DLD1 (cell line): Measurements from ENCODE around the gene SCYGR1.
"Not testable (repeated sequence)": the region's sequence is repeated elsewhere in the genome, so short reads cannot be mapped to it uniquely, and the experiment has no call there.

ENCODE experiments used
- in situ Hi-C: cut with HindIII; loops from 2 replicates; pipeline ENCODE4 v1.10.0; 2017; ENCODE audit warnings: low sequenced_read_pairs

The SCYGR1 gene

GRCh38 chr2:227374158-227374557 lies 13.6 kb downstream of the SCYGR1 start:
- in situ Hi-C loops, result no loop called here

DNA sequence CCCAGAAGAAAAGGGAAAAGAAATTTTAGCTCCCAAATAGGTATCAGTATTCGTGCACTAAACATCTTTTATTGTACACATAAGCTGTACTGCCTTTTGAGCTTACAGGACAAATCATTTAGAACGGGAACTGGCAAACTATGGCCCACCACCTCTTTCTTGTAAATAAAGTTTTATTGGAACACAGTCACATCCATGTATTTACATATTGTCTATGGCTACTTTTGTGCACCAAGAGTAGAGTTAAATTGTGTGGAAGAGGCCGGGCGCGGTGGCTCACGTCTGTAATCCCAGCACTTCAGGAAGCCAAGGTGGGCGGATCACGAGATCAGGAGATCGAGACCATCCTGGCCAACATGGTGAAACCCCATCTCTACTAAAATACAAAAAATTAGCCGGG lies 14.4 kb downstream of the SCYGR1 start:
- in situ Hi-C loops, result no loop called here

GRCh38 chr2:227370791-227371312 lies 16.9 kb downstream of the SCYGR1 start:
- in situ Hi-C loops, result no loop called here

- in situ Hi-C loops, result no loop called here
Observed at GRCh38 chr2:227370092-227370491, 17.7 kb downstream of the SCYGR1 start.

DNA sequence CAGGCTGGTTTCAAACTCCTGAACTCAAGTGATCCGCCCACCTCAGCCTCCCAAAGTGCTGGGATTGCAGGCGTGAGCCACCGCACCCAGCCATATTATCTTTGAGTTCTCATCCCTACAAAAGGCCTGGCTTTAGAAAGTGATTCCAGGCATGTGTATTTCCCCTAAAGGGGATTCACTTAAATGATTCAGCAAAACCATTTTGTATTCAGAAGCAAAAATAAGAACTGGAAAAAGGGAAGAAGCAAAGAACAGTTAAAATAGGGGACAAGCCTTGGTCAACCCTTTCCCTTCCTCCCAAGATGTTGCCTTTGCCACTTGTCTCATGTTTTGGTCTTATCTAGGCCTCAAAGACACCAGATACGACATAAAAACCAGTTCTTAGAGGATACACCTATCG lies 19.2 kb downstream of the SCYGR1 start:
- in situ Hi-C loops, result no loop called here

DNA sequence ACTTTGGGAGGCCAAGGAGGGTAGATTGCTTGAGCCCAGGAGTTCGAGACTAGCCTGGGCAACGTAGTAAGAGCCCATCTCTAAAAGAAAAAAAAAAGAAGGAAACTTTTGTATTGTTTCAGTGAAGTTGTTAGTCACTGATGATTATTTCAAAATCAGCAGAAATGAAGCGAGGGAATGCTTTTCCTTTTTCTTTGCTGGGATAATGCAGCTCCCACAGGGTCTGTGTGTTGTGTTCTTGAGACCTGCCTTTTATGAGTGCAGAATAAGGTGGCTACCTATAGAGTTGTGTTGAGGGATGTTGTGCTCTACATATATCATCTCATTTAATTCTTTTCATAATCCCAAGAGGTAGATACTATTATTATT lies 20.3 kb downstream of the SCYGR1 start:
- in situ Hi-C loops, result no loop called here

- in situ Hi-C loops, result no loop called here
Observed at GRCh38 chr2:227366769-227367426, 20.9 kb downstream of the SCYGR1 start.

GRCh38 chr2:227365833-227366232 lies 21.9 kb downstream of the SCYGR1 start:
- in situ Hi-C loops, result no loop called here

- in situ Hi-C loops, result not testable (repeated sequence)
Observed at GRCh38 chr2:227364585-227365263, 23.0 kb downstream of the SCYGR1 start.

- in situ Hi-C loops, result no loop called here
Observed at GRCh38 chr2:227363756-227364155, 24.0 kb downstream of the SCYGR1 start.

- in situ Hi-C loops, result no loop called here
Observed at GRCh38 chr2:227360351-227360750, 27.4 kb downstream of the SCYGR1 start.

GRCh38 chr2:227351639-227352038 lies 36.1 kb downstream of the SCYGR1 start:
- in situ Hi-C loops, result no loop called here

DNA sequence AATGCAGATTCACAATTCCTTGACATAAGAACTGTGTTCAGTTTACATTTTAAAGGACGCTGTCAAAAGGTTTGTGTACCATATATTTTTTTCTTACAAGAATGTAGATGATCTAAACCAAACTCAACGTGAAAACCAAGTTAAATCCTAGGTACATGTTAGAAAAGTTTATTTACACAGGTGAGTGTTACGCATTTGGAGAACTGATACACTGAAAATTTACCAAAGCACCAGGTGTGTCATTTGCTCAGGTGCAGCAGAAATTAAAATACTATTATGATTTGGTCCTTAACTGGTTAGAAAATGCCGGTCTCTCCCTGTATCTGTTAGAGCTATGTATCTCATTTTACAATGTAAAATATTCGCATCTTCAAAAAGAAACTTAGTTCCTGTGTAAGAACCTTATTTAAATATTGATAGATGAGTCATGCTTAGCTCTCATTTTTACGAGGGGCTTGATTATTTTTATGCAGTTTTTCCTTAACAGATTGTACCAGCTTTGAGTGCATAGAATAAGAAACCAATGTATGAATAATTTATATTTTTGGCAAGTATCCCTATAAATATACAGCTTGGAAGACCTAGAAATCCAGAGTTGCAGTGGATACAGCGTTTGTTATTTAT lies 37.6 kb downstream of the SCYGR1 start:
- in situ Hi-C loops, result no loop called here

GRCh38 chr2:227348324-227348723 lies 39.4 kb downstream of the SCYGR1 start:
- in situ Hi-C loops, result no loop called here

DNA sequence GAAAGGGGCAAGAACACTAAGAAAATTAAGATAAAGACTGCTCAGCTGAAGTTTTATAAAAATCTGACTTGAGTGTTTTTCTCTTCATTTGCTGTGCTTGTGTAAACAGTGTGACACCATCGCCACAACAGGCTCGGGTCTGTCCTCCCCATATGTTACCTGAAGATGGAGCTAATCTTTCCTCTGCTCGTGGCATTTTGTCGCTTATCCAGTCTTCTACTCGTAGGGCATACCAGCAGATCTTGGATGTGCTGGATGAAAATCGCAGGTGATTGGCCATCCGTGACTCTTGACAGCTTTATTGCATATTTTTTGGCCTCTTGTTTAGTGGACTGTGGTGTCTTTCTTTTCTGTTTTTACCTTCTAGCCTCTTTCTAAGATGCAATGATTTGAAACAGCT lies 40.6 kb downstream of the SCYGR1 start:
- in situ Hi-C loops, result no loop called here

GRCh38 chr2:227344231-227344630 lies 43.5 kb downstream of the SCYGR1 start:
- in situ Hi-C loops, result no loop called here

DNA sequence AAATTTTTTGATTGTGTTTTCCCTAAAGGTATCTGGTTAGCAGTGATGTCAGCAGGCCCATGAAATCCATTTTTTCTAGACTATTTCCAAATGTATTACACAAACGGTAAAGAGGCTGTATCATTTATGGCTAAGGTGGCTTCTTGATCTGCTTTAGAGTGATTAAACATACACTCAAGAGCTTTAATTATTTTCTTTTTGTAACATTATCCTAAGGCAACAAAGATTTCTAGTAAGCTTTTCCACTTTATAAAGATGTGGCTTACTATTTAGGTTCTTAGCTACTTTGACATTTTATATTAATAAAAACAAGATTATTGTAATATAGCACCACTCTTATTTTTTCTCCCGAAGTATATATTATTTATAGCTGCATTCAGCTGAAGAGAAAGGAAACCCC lies 46.2 kb downstream of the SCYGR1 start:
- in situ Hi-C loops, result no loop called here

- in situ Hi-C loops, result no loop called here
Observed at GRCh38 chr2:227340106-227340505, 47.6 kb downstream of the SCYGR1 start.

DNA sequence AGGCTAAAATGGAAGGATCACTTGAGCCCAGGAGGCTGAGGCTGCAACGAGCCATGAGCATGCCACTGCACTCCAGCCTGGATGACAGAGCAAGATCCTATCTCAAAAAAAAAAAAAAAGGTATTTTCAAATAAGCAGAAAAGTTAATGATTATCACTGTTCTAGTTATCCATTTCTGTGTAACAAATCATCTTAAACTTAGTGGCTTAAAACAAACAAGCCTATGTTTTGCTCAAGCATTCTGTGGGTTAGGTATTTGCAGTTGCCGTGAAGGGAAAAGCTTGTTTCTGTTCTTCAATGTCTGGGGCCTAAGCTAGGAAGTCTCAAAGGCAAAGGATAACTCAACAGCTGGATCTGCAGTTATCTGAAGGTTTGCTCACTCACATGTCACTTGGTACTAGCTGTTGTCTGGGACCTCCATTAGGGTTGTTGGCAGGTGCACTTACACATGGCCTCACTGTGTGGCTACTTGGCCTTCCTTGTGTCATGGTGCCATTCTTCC lies 48.6 kb downstream of the SCYGR1 start:
- in situ Hi-C loops, result no loop called here
